HG02759 (cell line): Measurements from ENCODE around the gene ATCAY.
"Not testable (repeated sequence)": the region's sequence is repeated elsewhere in the genome, so short reads cannot be mapped to it uniquely, and the experiment has no call there.

ENCODE experiments used
- ATAC-seq: cut with Tn5 transposase; IDR thresholded peaks from one replicate; pipeline ENCODE4 v1.9.1; 2021; ENCODE audit warnings: mild to moderate bottlenecking, moderate library complexity; ENCODE audit not compliant: unreplicated experiment

ATCAY gene

GRCh38 chr19:3899531-3900294, 19.2 kb downstream of the ATCAY start:
- ATAC-seq: no peak

DNA sequence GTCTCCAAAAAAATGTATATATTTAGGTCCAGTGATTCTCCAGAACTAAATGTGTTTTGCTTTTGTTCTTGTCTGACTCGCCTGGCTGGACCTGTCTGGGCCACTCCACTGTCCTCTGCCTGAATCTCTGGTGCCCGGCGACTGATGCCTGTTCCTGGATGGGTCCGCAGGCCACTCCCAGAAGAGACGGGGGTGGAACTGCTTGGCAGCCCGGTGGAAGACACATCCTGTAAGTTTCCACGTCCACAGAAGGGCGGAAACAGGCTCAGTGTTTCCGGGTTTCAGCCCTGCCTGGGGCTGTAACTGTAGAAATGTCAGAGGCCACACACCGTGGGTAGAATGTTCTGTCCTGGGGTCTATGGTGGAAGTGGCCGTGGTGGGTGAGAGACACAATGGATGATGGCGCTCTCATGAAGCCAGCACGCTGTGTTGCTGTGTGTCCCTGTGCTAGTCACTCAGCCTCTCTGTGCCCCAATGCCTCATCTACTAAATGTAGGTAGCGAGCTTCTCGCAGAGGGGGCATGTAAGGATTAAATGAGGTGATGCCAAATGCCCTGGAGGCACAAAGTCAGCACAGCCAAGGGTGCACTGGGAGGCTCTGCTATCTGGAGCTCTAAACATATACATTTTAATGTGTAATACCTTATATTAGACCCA, 22.0 kb downstream of the ATCAY start:
- ATAC-seq: no peak

DNA sequence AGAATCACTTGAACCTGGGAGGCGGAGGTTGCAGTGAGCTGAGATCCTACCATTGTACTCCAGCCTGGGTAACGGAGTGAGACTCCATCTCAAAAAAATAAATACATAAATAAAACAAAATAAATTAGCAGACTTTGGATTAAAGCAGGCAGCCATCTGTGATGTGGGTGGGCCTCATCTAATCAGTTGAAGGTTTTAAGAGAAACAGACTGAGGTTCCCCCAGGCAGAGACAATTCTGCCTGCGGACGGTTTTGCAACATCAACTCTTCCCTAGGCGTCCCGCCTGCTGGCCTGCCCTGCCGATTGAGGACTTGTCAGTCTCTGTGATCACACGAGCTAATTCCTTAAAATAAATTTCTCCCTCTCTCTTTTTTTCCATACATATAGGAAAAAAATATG, 23.7 kb downstream of the ATCAY start:
- ATAC-seq: no peak

DNA sequence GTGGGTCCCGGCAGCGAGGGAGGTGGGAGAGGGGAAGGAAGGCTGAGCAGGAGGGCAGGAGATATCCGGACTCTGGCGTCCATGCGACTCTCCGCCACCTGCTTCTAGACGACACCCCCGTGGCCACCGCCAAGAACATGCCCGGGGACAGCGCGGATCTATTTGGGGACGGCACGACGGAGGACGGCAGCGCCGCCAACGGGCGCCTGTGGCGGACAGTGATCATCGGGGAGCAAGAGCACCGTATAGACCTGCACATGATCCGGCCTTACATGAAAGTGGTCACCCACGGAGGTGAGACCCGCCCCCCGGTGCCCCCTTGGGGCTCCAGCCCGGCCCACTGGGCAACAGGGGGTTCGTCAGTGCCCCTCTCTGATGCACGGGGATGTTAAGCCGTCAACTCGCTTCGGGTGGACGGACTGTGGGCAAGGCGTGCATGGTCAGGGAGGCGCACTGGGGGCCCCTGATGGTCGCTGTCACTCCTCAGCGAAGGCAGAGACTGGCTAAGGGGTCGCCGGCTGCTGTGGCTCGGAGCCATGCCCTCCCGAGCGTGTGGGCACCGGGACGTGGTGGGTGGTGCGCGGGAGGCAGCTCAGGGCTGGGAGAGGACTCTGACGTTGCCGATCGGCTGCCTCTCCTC, 27.3 kb downstream of the ATCAY start:
- no peak for ATAC-seq

- no peak for ATAC-seq
Observed at GRCh38 chr19:3908266-3909054, 28.0 kb downstream of the ATCAY start.

- no peak for ATAC-seq
Observed at GRCh38 chr19:3910105-3910504, 29.6 kb downstream of the ATCAY start.

- no peak for ATAC-seq
Observed at GRCh38 chr19:3914199-3914598, 33.7 kb downstream of the ATCAY start.

DNA sequence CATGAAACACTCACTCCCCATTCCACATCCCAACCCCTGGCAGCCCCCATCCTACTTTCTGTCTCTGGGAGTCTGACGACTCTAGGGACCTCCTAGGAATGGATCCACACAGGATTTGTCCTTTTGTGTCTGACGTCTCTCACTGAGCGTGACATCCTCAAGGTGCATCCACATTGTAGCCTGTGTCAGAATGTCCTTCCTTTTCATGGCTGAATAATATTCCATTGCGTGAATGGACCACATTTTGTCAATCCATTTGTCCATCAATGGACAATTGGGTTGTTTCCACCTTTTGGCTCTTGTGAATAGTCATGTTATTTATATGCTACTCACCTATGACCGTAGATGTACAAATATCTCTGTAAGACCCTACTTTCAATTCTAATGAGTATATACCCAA, 35.5 kb downstream of the ATCAY start:
- no peak for ATAC-seq

GRCh38 chr19:3919793-3920192, 39.3 kb downstream of the ATCAY start:
- no peak for ATAC-seq

DNA sequence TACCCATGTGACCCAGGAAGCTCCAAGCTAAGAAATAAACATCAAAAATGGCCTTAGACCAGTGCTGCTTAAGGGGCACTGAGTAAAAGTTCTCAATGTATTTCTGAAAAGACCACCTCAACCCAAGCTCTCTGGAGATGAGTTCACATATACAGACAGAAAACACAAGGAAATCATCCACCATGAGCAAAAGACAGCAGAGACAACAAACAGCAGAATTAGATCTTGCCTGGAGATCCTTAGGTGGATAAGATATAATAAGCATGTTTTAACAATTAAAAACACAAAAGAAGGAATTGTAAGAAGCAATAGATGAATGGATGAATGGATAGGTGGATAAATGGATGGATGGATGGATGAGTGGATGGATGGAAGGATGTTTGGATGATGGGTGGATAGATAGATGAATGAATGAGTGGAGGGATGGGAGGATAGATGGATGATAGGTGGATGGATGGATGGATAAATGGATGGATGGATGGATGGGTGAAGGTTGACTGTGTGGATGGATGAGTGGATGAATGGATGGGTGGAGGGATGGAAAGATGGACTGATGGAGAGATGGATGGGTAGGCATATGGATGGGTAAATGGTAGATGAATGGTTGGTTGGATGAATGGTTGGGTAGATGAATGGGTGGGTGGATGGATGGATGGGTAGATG, 42.7 kb downstream of the ATCAY start:
- no peak for ATAC-seq

DNA sequence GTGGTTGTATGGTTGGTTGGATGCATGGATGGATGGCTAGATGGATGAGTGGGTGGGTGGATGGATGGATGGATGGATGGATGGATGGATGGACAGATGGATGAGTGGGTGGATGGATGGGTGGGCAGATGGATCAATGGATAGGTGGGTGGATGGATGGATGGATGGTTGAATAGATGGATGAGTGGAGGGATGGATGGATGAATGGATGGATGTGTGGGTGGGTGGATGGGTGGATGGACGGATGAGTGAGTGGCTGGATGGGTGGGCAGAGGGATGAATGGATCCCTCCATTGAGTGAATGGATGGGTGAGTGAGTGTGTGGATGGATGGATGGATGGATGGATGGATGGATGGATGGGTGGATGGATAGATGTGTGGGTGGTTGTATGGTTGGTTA, 43.4 kb downstream of the ATCAY start:
- ATAC-seq: no peak

- ATAC-seq: no peak
Observed at GRCh38 chr19:3931041-3931440, 50.6 kb downstream of the ATCAY start.

DNA sequence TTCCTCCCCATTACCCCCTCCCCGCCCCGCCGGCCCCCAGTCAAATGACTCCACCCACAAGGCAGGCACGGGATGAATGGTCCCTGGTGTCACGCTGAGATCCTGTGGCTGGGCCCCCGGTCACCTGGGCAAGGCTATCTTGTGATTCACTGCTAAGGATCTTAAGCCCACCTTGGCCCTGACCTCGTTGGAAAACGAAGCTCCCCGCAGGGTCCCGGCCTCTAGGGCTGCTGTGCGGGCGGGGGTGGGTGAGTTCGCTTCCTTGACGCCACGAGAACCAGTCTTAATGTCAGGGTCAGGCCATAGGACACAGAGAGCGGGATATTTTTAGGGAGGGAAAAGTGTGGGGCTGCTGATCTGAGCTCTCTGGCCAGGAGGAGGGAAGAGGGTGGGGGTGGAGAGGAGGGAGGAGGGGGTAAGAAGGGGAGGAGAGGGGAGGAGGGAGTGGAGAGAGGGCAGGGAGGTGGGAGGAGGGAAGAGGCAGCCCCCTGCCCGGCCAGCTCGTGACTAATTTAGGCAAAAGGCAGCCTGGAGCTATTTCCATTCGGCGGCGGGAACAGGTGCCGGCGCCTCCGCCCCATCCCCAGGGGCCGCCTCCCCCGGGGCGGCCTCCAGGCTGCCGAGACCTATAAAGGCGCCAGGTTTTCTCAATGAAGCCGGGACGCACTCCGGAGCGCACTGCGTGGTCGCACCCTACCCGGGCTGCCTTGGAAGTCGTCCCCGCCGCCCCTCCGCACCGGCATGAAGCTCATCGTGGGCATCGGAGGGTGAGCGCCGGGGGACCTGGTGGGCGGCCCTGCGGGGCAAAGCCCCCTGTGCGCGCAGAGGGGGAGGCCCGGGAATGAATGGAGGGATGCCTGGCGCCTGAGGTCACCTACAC, 52.7 kb downstream of the ATCAY start, which contains the start of gene NMRK2:
Gene NMRK2, plus strand, starts transcription at position 139 of the 880 bp plus-strand sequence. Its CDS starts 603 bp downstream, at position 742.
- no peak for ATAC-seq

DNA sequence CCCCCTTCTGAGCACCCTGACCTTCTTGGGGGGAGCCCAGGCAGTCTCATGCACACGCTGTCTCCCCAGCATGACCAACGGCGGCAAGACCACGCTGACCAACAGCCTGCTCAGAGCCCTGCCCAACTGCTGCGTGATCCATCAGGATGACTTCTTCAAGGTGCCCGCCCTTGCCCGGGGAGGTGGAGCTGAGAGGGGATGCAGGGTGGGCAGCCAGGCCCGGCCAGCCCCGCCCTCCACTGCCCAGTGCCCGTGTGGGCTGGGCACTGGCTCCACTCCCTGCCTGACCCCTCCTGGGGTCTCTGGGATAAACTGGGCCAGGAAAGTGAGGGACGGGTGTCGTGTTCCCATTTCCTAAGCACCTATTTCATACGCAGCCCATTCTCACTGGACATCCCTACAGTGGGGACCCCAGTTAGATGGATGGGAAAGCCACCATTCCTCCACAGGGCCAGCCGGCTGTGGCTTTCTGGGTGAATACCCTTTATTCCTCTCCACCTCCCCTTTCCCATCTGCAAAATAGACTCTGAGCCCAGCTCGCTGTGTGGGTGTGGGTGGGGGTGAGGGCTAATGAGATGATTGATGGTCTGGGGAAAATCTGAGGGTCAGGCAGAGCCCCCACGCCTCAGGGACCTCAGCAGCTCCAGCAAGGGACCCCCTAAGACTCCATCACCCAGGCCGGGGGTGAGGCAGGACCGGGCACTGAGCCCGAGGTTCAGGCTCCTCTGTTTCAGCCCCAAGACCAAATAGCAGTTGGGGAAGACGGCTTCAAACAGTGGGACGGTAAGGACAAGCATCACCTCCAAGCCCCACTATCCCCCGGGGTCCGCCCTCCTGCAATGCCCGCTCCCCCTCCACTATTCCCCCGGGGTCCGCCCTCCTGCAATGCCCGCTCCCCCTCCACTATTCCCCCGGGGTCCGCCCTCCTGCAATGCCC, 56.3 kb downstream of the ATCAY start:
- ATAC-seq: no peak

DNA sequence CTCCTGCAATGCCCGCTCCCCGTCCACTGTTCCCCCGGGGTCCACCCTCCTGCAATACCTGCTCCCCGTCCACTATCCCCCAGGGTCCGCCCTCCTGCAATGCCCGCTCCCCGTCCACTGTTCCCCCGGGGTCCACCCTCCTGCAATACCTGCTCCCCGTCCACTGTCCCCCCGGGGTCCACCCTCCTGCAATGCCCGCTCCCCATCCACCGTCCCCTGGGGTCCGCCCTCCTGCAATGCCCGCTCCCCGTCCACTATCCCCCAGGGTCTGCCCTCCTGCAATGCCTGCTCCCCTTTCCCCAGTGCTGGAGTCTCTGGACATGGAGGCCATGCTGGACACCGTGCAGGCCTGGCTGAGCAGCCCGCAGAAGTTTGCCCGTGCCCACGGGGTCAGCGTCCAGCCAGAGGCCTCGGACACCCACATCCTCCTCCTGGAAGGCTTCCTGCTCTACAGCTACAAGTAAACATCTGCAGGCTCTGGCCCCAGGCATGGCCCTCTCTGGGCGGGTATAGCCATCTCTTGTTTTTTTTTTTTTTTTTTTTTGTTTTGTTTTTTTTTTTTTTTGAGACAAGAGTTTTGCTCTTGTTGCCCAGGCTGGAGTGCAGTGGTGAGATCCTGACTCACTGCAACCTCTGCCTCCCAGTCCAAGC, 57.9 kb downstream of the ATCAY start:
- not testable (repeated sequence) for ATAC-seq

DNA sequence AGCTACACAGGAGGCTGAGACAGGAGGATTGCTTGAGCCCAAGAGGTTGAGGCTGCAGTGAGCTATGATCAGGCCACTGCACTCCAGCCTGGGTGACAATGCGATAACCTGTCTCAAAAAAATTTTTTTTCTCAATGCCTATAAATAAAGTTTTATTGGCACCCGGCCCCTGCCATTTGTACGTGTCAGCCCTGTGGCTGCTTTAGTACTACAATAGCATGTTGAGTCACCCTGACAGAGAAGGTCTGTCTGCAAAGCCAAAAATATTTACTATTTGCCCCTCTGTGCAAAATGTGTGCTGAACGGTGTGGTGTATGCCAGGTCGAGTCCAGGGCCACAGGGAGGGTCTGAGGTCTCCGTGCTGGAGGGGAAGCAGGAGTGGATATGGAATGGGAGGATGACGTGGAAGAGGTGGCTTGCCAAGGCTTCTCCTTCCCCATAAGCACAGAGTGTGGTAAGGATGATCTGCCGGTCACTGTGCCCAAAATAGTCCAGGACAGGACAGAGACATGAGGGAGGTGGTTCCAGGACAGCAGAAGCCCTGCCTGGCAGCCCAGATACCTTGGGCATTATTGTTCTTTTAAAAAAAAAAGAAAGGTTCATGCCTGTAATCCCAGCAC, 62.4 kb downstream of the ATCAY start:
- no peak for ATAC-seq

DNA sequence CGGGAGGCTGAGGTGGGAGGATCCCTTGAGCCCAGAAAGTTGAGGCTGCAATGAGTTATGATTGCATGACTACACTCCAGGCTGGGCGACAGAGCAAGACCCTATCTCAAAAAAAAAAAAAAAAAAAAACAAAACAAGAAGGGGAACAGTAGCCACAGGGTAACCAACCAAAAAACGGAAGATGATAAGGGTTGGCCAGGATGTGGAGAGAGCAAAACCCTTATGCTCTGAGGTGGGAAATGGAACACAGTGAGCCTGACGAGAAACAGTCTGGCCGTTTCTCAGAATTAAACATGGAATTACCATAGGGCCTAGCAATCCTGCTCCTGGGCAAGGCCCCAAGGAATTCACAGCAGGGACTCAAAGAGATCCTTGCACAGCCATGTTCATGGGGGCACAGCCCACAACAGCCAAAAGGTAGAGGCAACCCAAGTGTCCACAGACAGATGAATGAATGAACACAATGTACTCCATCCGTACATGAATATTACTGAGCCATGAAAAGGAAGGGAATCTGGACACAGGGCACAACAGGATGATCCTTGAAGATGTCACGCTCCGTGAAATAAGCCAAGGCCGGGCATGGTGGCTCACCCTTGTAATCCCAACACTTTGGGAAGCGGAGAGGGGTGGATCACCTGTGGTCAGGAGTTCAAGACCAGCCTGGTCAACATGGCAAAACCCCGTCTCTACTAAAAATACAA, 63.7 kb downstream of the ATCAY start:
- ATAC-seq: no peak
